ENCODE measurements around the gene GTF3C2. TPM values are rescaled to one million over a fixed set of nuclear protein-coding genes. Genes with fewer than 3 reads are reported as not detected.
"Not testable (repeated sequence)": the region's sequence is repeated elsewhere in the genome, so short reads cannot be mapped to it uniquely, and the experiment has no call there.

The GTF3C2 gene
- total and polyA plus RNA-seq, 4 donors: 17.0 to 60.9 (median 31.5) TPM

DNA sequence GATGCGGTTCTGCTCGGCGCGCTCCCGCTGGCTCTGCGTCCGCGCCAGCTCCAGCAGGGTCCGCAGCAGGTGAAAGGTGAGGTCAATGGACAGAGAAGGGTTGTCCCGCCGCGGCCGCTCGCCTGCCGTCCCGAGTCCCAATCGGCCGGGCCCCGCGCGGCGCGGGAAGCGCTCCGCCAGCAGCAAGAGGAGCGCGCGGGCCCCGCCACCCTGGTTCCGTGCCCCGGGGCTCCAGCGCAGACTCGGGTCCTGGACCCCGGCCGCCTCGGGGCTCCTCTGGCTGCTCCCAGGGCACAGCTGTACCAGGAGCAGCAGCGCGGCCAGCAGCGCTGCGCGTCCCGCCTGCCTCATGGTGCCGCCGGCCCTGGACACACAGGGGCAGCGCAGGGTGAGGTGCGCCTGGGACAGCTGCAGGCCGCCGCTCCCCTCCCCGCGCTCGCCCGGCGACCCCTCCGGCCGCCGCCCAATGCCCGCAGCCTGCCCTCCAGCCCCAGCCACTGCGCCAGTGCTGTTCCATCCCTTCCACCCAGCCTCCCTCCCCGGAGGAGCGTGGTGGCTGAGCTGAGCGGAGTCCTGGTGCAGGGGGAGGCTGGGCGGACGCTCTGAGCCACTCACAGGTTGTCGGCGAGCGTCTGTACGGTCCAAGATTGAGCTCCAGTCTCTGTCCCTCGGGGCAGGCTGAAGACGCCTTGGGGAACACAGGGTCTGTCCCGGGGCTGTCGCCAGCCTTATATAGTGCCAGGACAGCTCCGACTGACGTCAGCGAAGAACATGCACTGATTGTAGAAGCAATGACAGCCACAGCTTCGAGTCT, 48.8 kb downstream of the GTF3C2 start:
- Histone ChIP-seq H3K4me1 (ENCODE audit: control insufficient read depth in 1 of 2, insufficient read depth in 2 of 2, low read length in 2 of 2) (no peaks in the 10 kb centered on the region), H3K9me3 (ENCODE audit: control insufficient read depth, low read length) (no peaks in the 10 kb centered on the region), H3K27me3 (ENCODE audit: control insufficient read depth in 1 of 2, insufficient read depth in 2 of 2, low read length in 1 of 2) (no peaks in the 10 kb centered on the region), H3K36me3 (ENCODE audit: control insufficient read depth in 1 of 2, insufficient read depth in 2 of 2, low read length in 1 of 2) (no peaks in the 10 kb centered on the region), H3K4me3 (ENCODE audit: low read length in 2 of 2) (no peak overlapping the region), H3K27ac (ENCODE audit: low read depth in 1 of 2, low read length in 2 of 2) (no peak overlapping the region)
- WGBS, 2 donors: 6% methylated on average over 60 to 75 of the region's 75 CpGs
- intact Hi-C loops (cut with DNase I): no loop called here
- ATAC-seq (ENCODE audit: low FRiP score) (no peak), DNase-seq (peak in 1 of 2 donors; percentile 44)

- H3K9me3 ChIP-seq (ENCODE audit: control insufficient read depth, low read length): no peaks in the 10 kb centered on the region
- H3K4me3 ChIP-seq (ENCODE audit: low read length in 2 of 2): no peak overlapping the region
- DNase-seq: no peak
- 12 to 14% methylated on average over 11 to 14 of the region's 14 CpGs for WGBS, 2 donors
- H3K4me1 ChIP-seq (ENCODE audit: control insufficient read depth in 1 of 2, insufficient read depth in 2 of 2, low read length in 2 of 2): no peaks in the 10 kb centered on the region
- intact Hi-C loops (cut with DNase I): no loop called here
- no peaks in the 10 kb centered on the region for H3K36me3 ChIP-seq (ENCODE audit: control insufficient read depth in 1 of 2, insufficient read depth in 2 of 2, low read length in 1 of 2)
- H3K27ac ChIP-seq (ENCODE audit: low read depth in 1 of 2, low read length in 2 of 2): no peak overlapping the region
- no peaks in the 10 kb centered on the region for H3K27me3 ChIP-seq (ENCODE audit: control insufficient read depth in 1 of 2, insufficient read depth in 2 of 2, low read length in 1 of 2)
- ATAC-seq (ENCODE audit: low FRiP score): no peak
Measured at GRCh38 chr2:27307287-27307544, 49.3 kb downstream of the GTF3C2 start.

DNA sequence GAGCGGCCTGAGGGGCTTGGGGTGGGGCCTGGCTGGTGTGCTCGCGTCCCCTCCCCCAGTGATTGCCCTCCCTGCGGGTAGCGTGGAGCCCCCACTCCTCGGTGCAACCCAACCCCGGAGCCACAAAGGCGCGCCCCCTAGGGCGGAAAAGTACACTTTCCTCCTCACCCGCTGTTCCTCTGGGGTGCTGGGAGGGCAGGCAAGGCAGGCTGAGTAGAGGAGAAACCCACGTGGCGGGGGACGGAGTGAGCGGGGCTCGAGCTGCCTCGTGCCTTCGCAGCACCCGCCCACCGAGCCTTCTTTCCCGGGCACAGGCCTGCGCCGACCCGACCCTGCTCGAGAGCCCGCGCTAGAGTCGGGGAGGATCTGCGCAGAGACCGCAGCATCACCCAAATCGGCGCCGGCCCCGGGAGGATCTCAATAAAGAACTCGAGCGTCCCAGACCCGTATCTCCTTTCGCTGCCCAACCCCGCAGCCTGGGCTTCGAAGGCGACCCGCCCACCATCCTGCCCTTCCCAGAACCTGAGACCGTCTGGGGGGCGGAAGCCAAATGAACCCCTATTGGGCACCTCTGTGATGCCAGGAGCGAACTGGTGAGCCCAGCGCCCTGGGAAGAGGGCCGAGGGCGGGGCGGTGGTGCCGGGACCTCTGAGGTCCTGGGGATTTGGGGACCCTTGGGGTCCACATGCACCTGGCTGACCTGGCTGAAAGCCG, 49.8 kb downstream of the GTF3C2 start:
- Histone ChIP-seq H3K27ac (ENCODE audit: low read depth in 1 of 2, low read length in 2 of 2) (no peak overlapping the region), H3K4me1 (ENCODE audit: control insufficient read depth in 1 of 2, insufficient read depth in 2 of 2, low read length in 2 of 2) (no peaks in the 10 kb centered on the region), H3K36me3 (ENCODE audit: control insufficient read depth in 1 of 2, insufficient read depth in 2 of 2, low read length in 1 of 2) (no peaks in the 10 kb centered on the region), H3K4me3 (ENCODE audit: low read length in 2 of 2) (no peak overlapping the region), H3K27me3 (ENCODE audit: control insufficient read depth in 1 of 2, insufficient read depth in 2 of 2, low read length in 1 of 2) (no peaks in the 10 kb centered on the region), H3K9me3 (ENCODE audit: control insufficient read depth, low read length) (no peaks in the 10 kb centered on the region)
- intact Hi-C loops (cut with DNase I): no loop called here
- no peak for ATAC-seq (ENCODE audit: low FRiP score)
- WGBS, 2 donors: 4% methylated on average over 49 to 51 of the region's 51 CpGs
- peak in 1 of 2 donors; percentile 48 for DNase-seq

DNA sequence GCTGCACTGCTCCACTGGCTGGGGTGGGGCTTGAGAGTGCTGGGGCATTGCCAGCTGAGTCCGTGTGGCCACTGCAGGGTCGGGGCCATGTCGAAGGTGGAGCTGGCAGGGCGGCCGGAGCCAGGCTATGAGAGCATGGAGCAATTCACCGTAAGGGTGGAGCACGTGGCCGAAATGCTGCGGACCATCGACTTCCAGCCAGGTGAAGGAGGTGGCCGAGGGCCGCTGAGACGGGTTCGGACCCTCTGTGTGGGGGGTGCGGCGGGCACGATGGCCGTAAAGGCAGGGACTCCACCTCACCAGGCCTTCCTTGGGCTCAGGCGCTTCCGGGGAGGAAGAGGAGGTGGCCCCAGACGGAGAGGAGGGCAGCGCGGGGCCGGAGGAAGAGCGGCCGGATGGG, 50.4 kb downstream of the GTF3C2 start:
- Histone ChIP-seq H3K36me3 (ENCODE audit: control insufficient read depth in 1 of 2, insufficient read depth in 2 of 2, low read length in 1 of 2) (no peaks in the 10 kb centered on the region), H3K27me3 (ENCODE audit: control insufficient read depth in 1 of 2, insufficient read depth in 2 of 2, low read length in 1 of 2) (no peaks in the 10 kb centered on the region), H3K9me3 (ENCODE audit: control insufficient read depth, low read length) (no peaks in the 10 kb centered on the region), H3K4me3 (ENCODE audit: low read length in 2 of 2) (no peak overlapping the region), H3K27ac (ENCODE audit: low read depth in 1 of 2, low read length in 2 of 2) (no peak overlapping the region), H3K4me1 (ENCODE audit: control insufficient read depth in 1 of 2, insufficient read depth in 2 of 2, low read length in 2 of 2) (no peaks in the 10 kb centered on the region)
- peak in 1 of 2 donors; percentile 48 for DNase-seq
- intact Hi-C loops (cut with DNase I): no loop called here
- no peak for ATAC-seq (ENCODE audit: low FRiP score)
- WGBS, 2 donors: 26 to 29% methylated on average over 26 of the region's 26 CpGs

- H3K9me3 ChIP-seq (ENCODE audit: control insufficient read depth, low read length): no peaks in the 10 kb centered on the region
- H3K27me3 ChIP-seq (ENCODE audit: control insufficient read depth in 1 of 2, insufficient read depth in 2 of 2, low read length in 1 of 2): no peaks in the 10 kb centered on the region
- ATAC-seq (ENCODE audit: low FRiP score): no peak
- peak in 1 of 2 donors; percentile 48 for DNase-seq
- H3K4me3 ChIP-seq (ENCODE audit: low read length in 2 of 2): no peak overlapping the region
- intact Hi-C loops (cut with DNase I): no loop called here
- WGBS, 2 donors: 89 to 91% methylated on average over 16 of the region's 16 CpGs
- no peak overlapping the region for H3K27ac ChIP-seq (ENCODE audit: low read depth in 1 of 2, low read length in 2 of 2)
- no peaks in the 10 kb centered on the region for H3K36me3 ChIP-seq (ENCODE audit: control insufficient read depth in 1 of 2, insufficient read depth in 2 of 2, low read length in 1 of 2)
- H3K4me1 ChIP-seq (ENCODE audit: control insufficient read depth in 1 of 2, insufficient read depth in 2 of 2, low read length in 2 of 2): no peaks in the 10 kb centered on the region
Measured at GRCh38 chr2:27305516-27305915, 51.0 kb downstream of the GTF3C2 start.

- intact Hi-C loops (cut with DNase I): no loop called here
- ATAC-seq (ENCODE audit: low FRiP score): no peak
- no peak for DNase-seq
- 83 to 86% methylated on average over 13 of the region's 13 CpGs for WGBS, 2 donors
- no peaks in the 10 kb centered on the region for H3K9me3 ChIP-seq (ENCODE audit: control insufficient read depth, low read length)
- H3K4me3 ChIP-seq (ENCODE audit: low read length in 2 of 2): no peak overlapping the region
- H3K36me3 ChIP-seq (ENCODE audit: control insufficient read depth in 1 of 2, insufficient read depth in 2 of 2, low read length in 1 of 2): no peaks in the 10 kb centered on the region
- H3K27ac ChIP-seq (ENCODE audit: low read depth in 1 of 2, low read length in 2 of 2): no peak overlapping the region
- H3K27me3 ChIP-seq (ENCODE audit: control insufficient read depth in 1 of 2, insufficient read depth in 2 of 2, low read length in 1 of 2): no peaks in the 10 kb centered on the region
- H3K4me1 ChIP-seq (ENCODE audit: control insufficient read depth in 1 of 2, insufficient read depth in 2 of 2, low read length in 2 of 2): no peaks in the 10 kb centered on the region
Measured at GRCh38 chr2:27304488-27305240, 51.9 kb downstream of the GTF3C2 start.

GRCh38 chr2:27303093-27304025, 53.2 kb downstream of the GTF3C2 start:
- no peak overlapping the region for H3K4me3 ChIP-seq (ENCODE audit: low read length in 2 of 2)
- peak in 1 of 2 donors; percentile 60 for DNase-seq
- whole genome bisulfite sequencing, 2 donors: 25 to 27% methylated on average over 25 of the region's 25 CpGs
- intact Hi-C loops (cut with DNase I): no loop called here
- no peaks in the 10 kb centered on the region for H3K36me3 ChIP-seq (ENCODE audit: control insufficient read depth in 1 of 2, insufficient read depth in 2 of 2, low read length in 1 of 2)
- no peaks in the 10 kb centered on the region for H3K4me1 ChIP-seq (ENCODE audit: control insufficient read depth in 1 of 2, insufficient read depth in 2 of 2, low read length in 2 of 2)
- no peaks in the 10 kb centered on the region for H3K9me3 ChIP-seq (ENCODE audit: control insufficient read depth, low read length)
- H3K27ac ChIP-seq (ENCODE audit: low read depth in 1 of 2, low read length in 2 of 2): no peak overlapping the region
- peak; percentile 76 for ATAC-seq (ENCODE audit: low FRiP score)
- no peaks in the 10 kb centered on the region for H3K27me3 ChIP-seq (ENCODE audit: control insufficient read depth in 1 of 2, insufficient read depth in 2 of 2, low read length in 1 of 2)

DNA sequence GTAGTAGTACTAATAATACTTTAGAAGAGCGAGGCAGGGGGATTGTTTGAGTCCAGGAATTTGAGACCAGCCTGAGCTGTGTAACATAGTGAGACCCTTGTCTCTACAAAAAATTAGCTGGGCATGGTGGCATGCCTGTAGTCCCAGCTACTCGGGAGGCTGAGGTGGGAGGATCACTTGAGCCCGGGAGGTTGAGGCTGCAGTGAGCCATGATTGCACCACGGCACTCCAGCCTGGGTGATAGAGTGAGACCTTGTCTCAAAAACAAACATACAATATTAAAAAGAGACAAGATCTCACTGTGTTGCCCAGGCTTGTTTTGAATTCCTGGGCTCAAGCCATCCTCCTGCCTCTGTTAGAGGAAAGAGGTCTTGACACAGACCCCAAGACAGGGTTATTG, 56.0 kb downstream of the GTF3C2 start:
- 78 to 82% methylated on average over 4 of the region's 4 CpGs for WGBS, 2 donors
- H3K27ac ChIP-seq (ENCODE audit: low read depth in 1 of 2, low read length in 2 of 2); H3K36me3 ChIP-seq (ENCODE audit: control insufficient read depth in 1 of 2, insufficient read depth in 2 of 2, low read length in 1 of 2); H3K27me3 ChIP-seq (ENCODE audit: control insufficient read depth in 1 of 2, insufficient read depth in 2 of 2, low read length in 1 of 2); DNase-seq; ATAC-seq (ENCODE audit: low FRiP score); H3K4me1 ChIP-seq (ENCODE audit: control insufficient read depth in 1 of 2, insufficient read depth in 2 of 2, low read length in 2 of 2); H3K9me3 ChIP-seq (ENCODE audit: control insufficient read depth, low read length); intact Hi-C loops (cut with DNase I); H3K4me3 ChIP-seq (ENCODE audit: low read length in 2 of 2): not testable (repeated sequence)

Measured in aorta (tissue), 5 donors.